ENCODE measurements around the gene SPAG4. TPM values are rescaled to one million over a fixed set of nuclear protein-coding genes. Genes with fewer than 3 reads are reported as not detected.

The SPAG4 gene
- polyA plus RNA-seq, 1 donor from 2014 or later, result 1.2 TPM

DNA sequence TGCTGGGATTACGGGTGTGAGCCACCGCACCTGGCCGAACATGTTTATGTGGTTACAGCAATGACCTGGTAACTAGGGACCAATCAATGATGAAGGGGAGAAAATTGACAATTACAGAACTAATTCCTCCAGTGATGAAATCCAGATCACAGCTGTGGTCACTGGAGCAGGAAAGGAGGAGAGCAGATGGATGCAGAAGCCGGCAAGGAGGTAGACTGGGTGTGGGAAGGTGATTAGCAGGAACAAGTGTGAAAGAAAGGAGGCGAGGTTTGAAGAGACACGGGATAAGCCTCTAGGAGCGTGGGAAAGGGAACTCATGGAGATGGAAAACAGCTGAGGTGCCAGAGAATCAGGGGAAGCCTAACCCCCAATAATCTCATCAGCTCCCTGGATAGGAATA, 17.2 kb upstream of the SPAG4 start:
- no peaks in the 10 kb centered on the region for H3K9me3 ChIP-seq (ENCODE audit: low read length)
- no peak overlapping the region for H3K4me3 ChIP-seq (ENCODE audit: low read length)

DNA sequence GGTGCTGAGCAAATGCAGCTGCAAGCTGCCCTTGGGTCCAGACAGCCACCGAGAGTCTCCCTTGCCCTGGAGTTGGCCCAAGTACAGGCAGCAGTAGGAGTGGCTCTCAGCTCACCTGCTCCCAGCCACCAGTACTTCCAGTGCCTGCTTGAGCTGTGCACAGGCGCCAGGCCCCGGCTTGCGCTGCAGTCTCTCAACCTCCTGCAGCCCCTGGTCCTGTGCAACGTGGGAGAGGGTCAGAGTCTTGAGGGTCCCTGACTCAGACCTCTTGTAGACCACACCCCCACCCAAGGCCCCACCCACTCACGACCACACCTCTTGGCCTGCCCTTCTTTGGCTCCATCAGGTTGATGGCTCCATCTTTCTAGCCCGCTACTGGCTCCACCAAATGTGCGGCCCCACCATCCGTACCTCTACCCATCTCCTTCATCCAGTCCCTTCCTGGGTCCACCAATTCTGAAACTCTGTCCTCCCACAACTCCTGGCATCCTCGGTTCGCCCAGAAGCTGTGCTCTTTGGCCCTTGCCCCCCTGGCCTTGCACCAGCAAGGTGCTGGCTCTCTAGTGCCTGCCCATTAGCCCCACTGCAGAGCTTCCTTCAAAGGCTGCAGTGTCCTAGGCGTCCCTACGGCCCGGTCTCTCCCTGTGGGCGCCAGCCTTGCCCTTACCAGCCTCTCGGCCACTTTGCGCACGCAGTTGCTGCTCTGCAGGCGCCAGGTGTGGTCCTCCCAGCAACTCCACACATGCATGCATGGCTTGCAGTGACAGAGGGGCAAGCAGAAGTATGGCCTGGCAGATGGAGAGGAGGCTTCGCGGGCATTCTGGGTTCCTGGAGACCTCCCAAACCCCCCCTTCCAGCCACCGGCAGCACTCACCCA, 16.5 kb upstream of the SPAG4 start:
- Histone ChIP-seq H3K27ac (ENCODE audit: low read length) (no peak overlapping the region), H3K79me2 (replicated peaks; ENCODE audit: insufficient read depth, low read length) (no peaks in the 10 kb centered on the region), H3K27me3 (ENCODE audit: insufficient read depth, low read depth, low read length) (peaks cover 29% of the 10 kb centered on the region), H3F3A (ENCODE audit: insufficient read depth, low read length, poor library complexity, severe bottlenecking) (no peaks in the 10 kb centered on the region), H2AFZ (ENCODE audit: low read depth, low read length) (no peak overlapping the region), H3K4me2 (ENCODE audit: low read length) (no peak overlapping the region), H3K36me3 (ENCODE audit: insufficient read depth, low read length) (no peaks in the 10 kb centered on the region), H3K9me2 (ENCODE audit: insufficient read depth, low read length) (no peaks in the 10 kb centered on the region), H3K9me3 (ENCODE audit: low read length) (no peaks in the 10 kb centered on the region), H4K20me1 (ENCODE audit: insufficient read depth) (no peaks in the 10 kb centered on the region), H3K9ac (ENCODE audit: low read length) (no peak overlapping the region), H3K4me3 (ENCODE audit: low read length) (no peak overlapping the region)
- TF ChIP-seq TAF1 (IDR thresholded peaks at IDR 0.05; ENCODE audit: low read depth) (no peak), POLR2AphosphoS5 (IDR thresholded peaks at IDR 0.05) (no peak), MXI1 (conservative IDR thresholded peaks at IDR 0.05; ENCODE audit: poor library complexity, severe bottlenecking) (no peak), EP300 (conservative IDR thresholded peaks at IDR 0.05; ENCODE audit: poor library complexity, severe bottlenecking) (no peak), RAD21 (conservative IDR thresholded peaks at IDR 0.05) (no peak), SMC3 (conservative IDR thresholded peaks at IDR 0.05; ENCODE audit: poor library complexity) (no peak), EZH2 (IDR thresholded peaks at IDR 0.05; ENCODE audit: borderline replicate concordance, insufficient read depth, low read length, poor library complexity, severe bottlenecking) (no peak)
- TF ChIP-seq, protein P1, sequence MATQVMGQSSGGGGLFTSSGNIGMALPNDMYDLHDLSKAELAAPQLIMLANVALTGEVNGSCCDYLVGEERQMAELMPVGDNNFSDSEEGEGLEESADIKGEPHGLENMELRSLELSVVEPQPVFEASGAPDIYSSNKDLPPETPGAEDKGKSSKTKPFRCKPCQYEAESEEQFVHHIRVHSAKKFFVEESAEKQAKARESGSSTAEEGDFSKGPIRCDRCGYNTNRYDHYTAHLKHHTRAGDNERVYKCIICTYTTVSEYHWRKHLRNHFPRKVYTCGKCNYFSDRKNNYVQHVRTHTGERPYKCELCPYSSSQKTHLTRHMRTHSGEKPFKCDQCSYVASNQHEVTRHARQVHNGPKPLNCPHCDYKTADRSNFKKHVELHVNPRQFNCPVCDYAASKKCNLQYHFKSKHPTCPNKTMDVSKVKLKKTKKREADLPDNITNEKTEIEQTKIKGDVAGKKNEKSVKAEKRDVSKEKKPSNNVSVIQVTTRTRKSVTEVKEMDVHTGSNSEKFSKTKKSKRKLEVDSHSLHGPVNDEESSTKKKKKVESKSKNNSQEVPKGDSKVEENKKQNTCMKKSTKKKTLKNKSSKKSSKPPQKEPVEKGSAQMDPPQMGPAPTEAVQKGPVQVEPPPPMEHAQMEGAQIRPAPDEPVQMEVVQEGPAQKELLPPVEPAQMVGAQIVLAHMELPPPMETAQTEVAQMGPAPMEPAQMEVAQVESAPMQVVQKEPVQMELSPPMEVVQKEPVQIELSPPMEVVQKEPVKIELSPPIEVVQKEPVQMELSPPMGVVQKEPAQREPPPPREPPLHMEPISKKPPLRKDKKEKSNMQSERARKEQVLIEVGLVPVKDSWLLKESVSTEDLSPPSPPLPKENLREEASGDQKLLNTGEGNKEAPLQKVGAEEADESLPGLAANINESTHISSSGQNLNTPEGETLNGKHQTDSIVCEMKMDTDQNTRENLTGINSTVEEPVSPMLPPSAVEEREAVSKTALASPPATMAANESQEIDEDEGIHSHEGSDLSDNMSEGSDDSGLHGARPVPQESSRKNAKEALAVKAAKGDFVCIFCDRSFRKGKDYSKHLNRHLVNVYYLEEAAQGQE (IDR thresholded peaks at IDR 0.05; ENCODE audit: borderline replicate concordance), result no peak
- TF ChIP-seq, protein P2, sequence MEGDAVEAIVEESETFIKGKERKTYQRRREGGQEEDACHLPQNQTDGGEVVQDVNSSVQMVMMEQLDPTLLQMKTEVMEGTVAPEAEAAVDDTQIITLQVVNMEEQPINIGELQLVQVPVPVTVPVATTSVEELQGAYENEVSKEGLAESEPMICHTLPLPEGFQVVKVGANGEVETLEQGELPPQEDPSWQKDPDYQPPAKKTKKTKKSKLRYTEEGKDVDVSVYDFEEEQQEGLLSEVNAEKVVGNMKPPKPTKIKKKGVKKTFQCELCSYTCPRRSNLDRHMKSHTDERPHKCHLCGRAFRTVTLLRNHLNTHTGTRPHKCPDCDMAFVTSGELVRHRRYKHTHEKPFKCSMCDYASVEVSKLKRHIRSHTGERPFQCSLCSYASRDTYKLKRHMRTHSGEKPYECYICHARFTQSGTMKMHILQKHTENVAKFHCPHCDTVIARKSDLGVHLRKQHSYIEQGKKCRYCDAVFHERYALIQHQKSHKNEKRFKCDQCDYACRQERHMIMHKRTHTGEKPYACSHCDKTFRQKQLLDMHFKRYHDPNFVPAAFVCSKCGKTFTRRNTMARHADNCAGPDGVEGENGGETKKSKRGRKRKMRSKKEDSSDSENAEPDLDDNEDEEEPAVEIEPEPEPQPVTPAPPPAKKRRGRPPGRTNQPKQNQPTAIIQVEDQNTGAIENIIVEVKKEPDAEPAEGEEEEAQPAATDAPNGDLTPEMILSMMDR (IDR thresholded peaks at IDR 0.05; ENCODE audit: poor library complexity, severe bottlenecking), result no peak

More for the DNA sequence above, 17.2 kb upstream of the SPAG4 start:
- Histone ChIP-seq H3K9me2 (ENCODE audit: insufficient read depth, low read length) (no peaks in the 10 kb centered on the region), H3K9ac (ENCODE audit: low read length) (no peak overlapping the region), H3K4me2 (ENCODE audit: low read length) (no peak overlapping the region), H3K79me2 (replicated peaks; ENCODE audit: insufficient read depth, low read length) (no peaks in the 10 kb centered on the region), H3K27ac (ENCODE audit: low read length) (no peak overlapping the region), H2AFZ (ENCODE audit: low read depth, low read length) (no peak overlapping the region), H3K36me3 (ENCODE audit: insufficient read depth, low read length) (no peaks in the 10 kb centered on the region), H3F3A (ENCODE audit: insufficient read depth, low read length, poor library complexity, severe bottlenecking) (no peaks in the 10 kb centered on the region), H4K20me1 (ENCODE audit: insufficient read depth) (no peaks in the 10 kb centered on the region), H3K27me3 (ENCODE audit: insufficient read depth, low read depth, low read length) (peaks cover 29% of the 10 kb centered on the region)
- TF ChIP-seq, protein P1 (IDR thresholded peaks at IDR 0.05; ENCODE audit: borderline replicate concordance), result no peak
- TF ChIP-seq MXI1 (conservative IDR thresholded peaks at IDR 0.05; ENCODE audit: poor library complexity, severe bottlenecking), result no peak
- no peak for TF ChIP-seq RAD21 (conservative IDR thresholded peaks at IDR 0.05)
- TF ChIP-seq EP300 (conservative IDR thresholded peaks at IDR 0.05; ENCODE audit: poor library complexity, severe bottlenecking), result no peak
- TF ChIP-seq SMC3 (conservative IDR thresholded peaks at IDR 0.05; ENCODE audit: poor library complexity), result no peak
- no peak for TF ChIP-seq EZH2 (IDR thresholded peaks at IDR 0.05; ENCODE audit: borderline replicate concordance, insufficient read depth, low read length, poor library complexity, severe bottlenecking)
- TF ChIP-seq TAF1 (IDR thresholded peaks at IDR 0.05; ENCODE audit: low read depth), result no peak
- TF ChIP-seq, protein P2 (IDR thresholded peaks at IDR 0.05; ENCODE audit: poor library complexity, severe bottlenecking), result no peak
